GOT3 (cell line): ENCODE measurements around the gene HLF.
A peak's percentile ranks its signal among the peaks of the same experiment; 100 is the strongest.

Experiments
- DNase-seq: peaks from one replicate; lab custom pipeline; 2025; ENCODE audit warnings: mixed read lengths; lab: John Stamatoyannopoulos, UW

HLF gene

GRCh38 chr17:55332296-55333041 is 67.7 kb downstream of the HLF start:
- no peak for DNase-seq

- no peak for DNase-seq
These were observed 69.5 kb downstream of the HLF start for GRCh38 chr17:55334285-55334684.

GRCh38 chr17:55334881-55335540 is 70.3 kb downstream of the HLF start:
- no peak for DNase-seq

GRCh38 chr17:55335625-55336024 is 70.9 kb downstream of the HLF start:
- DNase-seq, result no peak

- DNase-seq, result no peak
These were observed 71.7 kb downstream of the HLF start for GRCh38 chr17:55336426-55336825.

GRCh38 chr17:55340176-55340575 is 75.4 kb downstream of the HLF start:
- no peak for DNase-seq

GRCh38 chr17:55340686-55341085 is 75.9 kb downstream of the HLF start:
- no peak for DNase-seq

GRCh38 chr17:55341432-55341831 is 76.7 kb downstream of the HLF start:
- no peak for DNase-seq

- no peak for DNase-seq
These were observed 78.2 kb downstream of the HLF start for GRCh38 chr17:55342800-55343585.

GRCh38 chr17:55343900-55344513 is 79.2 kb downstream of the HLF start:
- no peak for DNase-seq

- no peak for DNase-seq
These were observed 79.8 kb downstream of the HLF start for GRCh38 chr17:55344514-55344997.

- DNase-seq, result no peak
These were observed 80.4 kb downstream of the HLF start for GRCh38 chr17:55345132-55345531.

GRCh38 chr17:55346658-55347057 is 81.9 kb downstream of the HLF start:
- DNase-seq, result no peak

GRCh38 chr17:55347341-55347740 is 82.6 kb downstream of the HLF start:
- no peak for DNase-seq

GRCh38 chr17:55348749-55349354 is 84.1 kb downstream of the HLF start:
- DNase-seq, result peak; percentile 5

- DNase-seq, result no peak
These were observed 86.1 kb downstream of the HLF start for GRCh38 chr17:55350825-55351205.

- DNase-seq, result no peak
These were observed 86.5 kb downstream of the HLF start for GRCh38 chr17:55351226-55351625.

GRCh38 chr17:55354010-55354409 is 89.2 kb downstream of the HLF start:
- no peak for DNase-seq

GRCh38 chr17:55354941-55355340 is 90.2 kb downstream of the HLF start:
- no peak for DNase-seq

- DNase-seq, result peak; percentile 14
These were observed 91.9 kb downstream of the HLF start for GRCh38 chr17:55356434-55357328.

- no peak for DNase-seq
These were observed 96.2 kb downstream of the HLF start for GRCh38 chr17:55360971-55361370.
